Ishikawa (cell line): ENCODE data around the gene RNF220.

Experiments used
- FOXM1 ChIP-seq: IDR thresholded peaks from 2 replicates; pipeline ENCODE4 v1.6.1; 2012; ENCODE audit warnings: low read depth, borderline replicate concordance
- TAF1 ChIP-seq: IDR thresholded peaks from 2 replicates; pipeline ENCODE4 v1.6.1; 2012; ENCODE audit warnings: low read depth, mild to moderate bottlenecking
- TCF12 ChIP-seq: IDR thresholded peaks from 2 replicates; pipeline ENCODE4 v1.6.1; 2012; ENCODE audit warnings: low read depth

DNA sequence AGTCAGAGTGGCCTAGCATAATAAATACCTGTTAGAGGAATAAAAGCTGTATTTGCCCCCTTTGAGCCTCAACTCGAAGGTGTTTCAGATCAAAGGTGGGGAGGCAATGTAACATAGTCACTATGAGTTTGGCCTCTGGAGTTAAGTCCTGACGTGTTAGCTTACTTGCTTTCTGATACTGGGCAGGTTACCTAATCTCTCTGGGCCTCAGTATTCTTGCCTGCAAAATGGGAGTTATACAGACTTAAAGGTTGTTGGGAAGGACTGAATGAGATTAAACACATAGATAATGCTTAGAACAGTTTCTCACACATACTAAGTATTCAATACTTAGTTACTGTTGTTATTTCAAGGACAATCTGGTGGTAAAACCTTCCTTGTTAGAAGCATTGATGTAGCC is 15.5 kb downstream of the RNF220 start:
- TF ChIP-seq TAF1 = no peak
- no peak for TF ChIP-seq FOXM1
- no peak for TF ChIP-seq TCF12
